ENCODE data around the gene FBXL17. TPM values are rescaled to one million over a fixed set of nuclear protein-coding genes. Genes with fewer than 3 reads are reported as not detected.

Gene FBXL17
- total and polyA plus RNA-seq, 2 of the 13 experiments (the other 11 are each of a cell fraction or from before 2014, with no cell fraction given), result 3.0 to 7.9 TPM

- TF ChIP-seq HMGXB4 (CRISPR knock-in tag; IDR thresholded peaks at IDR 0.05; ENCODE audit: borderline replicate concordance in 1 of 2, low read depth in 1 of 2) (no peak), XBP1 (CRISPR knock-in tag; IDR thresholded peaks at IDR 0.05) (no peak), CCAR2 (optimal IDR thresholded peaks at IDR 0.05; ENCODE audit: low read depth, low read length) (no peak), KDM2A (CRISPR knock-in tag; IDR thresholded peaks at IDR 0.05; ENCODE audit: borderline replicate concordance, low read depth) (no peak), ZSCAN31 (CRISPR knock-in tag; IDR thresholded peaks at IDR 0.05; ENCODE audit: low read depth) (no peak), ZNF121 (CRISPR knock-in tag; IDR thresholded peaks at IDR 0.05) (no peak), ZNF326 (CRISPR knock-in tag; IDR thresholded peaks at IDR 0.05; ENCODE audit: borderline replicate concordance) (no peak), RBFOX2 (IDR thresholded peaks at IDR 0.05; ENCODE audit: low read depth, low read length) (no peak)
- TF ChIP-seq, protein P1, sequence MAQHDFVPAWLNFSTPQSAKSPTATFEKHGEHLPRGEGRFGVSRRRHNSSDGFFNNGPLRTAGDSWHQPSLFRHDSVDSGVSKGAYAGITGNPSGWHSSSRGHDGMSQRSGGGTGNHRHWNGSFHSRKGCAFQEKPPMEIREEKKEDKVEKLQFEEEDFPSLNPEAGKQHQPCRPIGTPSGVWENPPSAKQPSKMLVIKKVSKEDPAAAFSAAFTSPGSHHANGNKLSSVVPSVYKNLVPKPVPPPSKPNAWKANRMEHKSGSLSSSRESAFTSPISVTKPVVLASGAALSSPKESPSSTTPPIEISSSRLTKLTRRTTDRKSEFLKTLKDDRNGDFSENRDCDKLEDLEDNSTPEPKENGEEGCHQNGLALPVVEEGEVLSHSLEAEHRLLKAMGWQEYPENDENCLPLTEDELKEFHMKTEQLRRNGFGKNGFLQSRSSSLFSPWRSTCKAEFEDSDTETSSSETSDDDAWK (CRISPR knock-in tag; IDR thresholded peaks at IDR 0.05), result no peak
Measured at GRCh38 chr5:107926121-107926520, 455.8 kb downstream of the FBXL17 start (continued).

GRCh38 chr5:107925200-107925599 lies 456.7 kb downstream of the FBXL17 start:
- DNase-seq (ENCODE audit: low spot score), result no peak
- ATAC-seq, result no peak
- Histone ChIP-seq H3K36me3 (replicated peaks in 1 of 2; ENCODE audit: control insufficient read depth in 1 of 2, insufficient read depth in 2 of 2, low read length in 2 of 2) (no peaks in the 10 kb centered on the region), H3K79me2 (ENCODE audit: insufficient read depth, low read length) (no peaks in the 10 kb centered on the region), H3K4me1 (ENCODE audit: insufficient read depth, low read length) (no peaks in the 10 kb centered on the region), H4K20me1 (ENCODE audit: insufficient read depth, low read length) (no peaks in the 10 kb centered on the region), H3K4me3 (replicated peaks in 1 of 3; ENCODE audit: insufficient read depth in 1 of 3, low read depth in 2 of 3, low read length in 3 of 3) (no peak overlapping the region), H3K27ac (ENCODE audit: extremely low read length, insufficient read depth, low read length) (no peak overlapping the region), H3K27me3 (ENCODE audit: control insufficient read depth in 1 of 2, insufficient read depth in 2 of 2, low read length in 2 of 2) (no peaks in the 10 kb centered on the region), H2AFZ (ENCODE audit: low read length) (no peak overlapping the region), H3K4me2 (ENCODE audit: low read depth, low read length) (no peak overlapping the region), H3K9ac (ENCODE audit: insufficient read depth, low read depth, low read length) (no peak overlapping the region), H3K9me3 (ENCODE audit: low read length) (no peaks in the 10 kb centered on the region)
- in situ Hi-C loops (cut with HindIII; ENCODE audit: extremely low pct_ligation_motif_present, low pct_unique_long_range_greater_than_20kb), result no loop called here
- no peak for FAIRE-seq
- CTCF ChIA-PET (ENCODE audit: low intra/inter-chr PET ratio, low total read pairs), result no interaction called here
- intact Hi-C loops (cut with micrococcal nuclease; ENCODE audit: unreplicated experiment), result no loop called here
- no TSS peak for BruUV-seq (replicated peaks)
- WGBS (ENCODE audit: low lambda C conversion rate), result 52% methylated on average over 4 of the region's 4 CpGs
- POLR2A ChIA-PET, result no interaction called here
- TF ChIP-seq E2F1 (CRISPR knock-in tag; IDR thresholded peaks at IDR 0.05) (no peak), PRDM4 (CRISPR knock-in tag; IDR thresholded peaks at IDR 0.05; ENCODE audit: borderline replicate concordance) (no peak)
